ENCODE results near the gene CHRNA4.

The CHRNA4 gene

DNA sequence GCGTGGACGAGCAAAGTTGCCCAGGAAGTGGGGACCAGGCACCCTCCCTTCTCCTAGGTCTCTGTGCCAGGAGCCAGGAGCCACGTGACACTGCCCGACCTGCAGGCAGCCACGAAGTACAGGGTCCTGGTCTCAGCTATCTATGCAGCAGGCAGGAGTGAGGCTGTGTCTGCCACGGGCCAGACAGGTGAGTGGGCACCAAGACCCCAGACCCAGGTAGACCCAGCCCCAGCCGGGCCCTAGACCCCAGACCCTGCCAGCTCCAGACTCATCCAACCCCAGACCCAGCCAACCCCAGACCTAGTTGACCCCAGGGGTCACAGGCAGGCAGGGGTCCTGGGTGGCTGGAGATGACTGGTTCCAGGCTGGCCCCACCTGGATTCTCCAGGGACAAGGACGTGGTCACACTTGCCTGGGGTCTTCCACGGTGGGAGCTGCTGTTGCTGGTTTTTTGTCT, 47.1 kb downstream of the CHRNA4 start:
- TF ChIP-seq, protein P1, sequence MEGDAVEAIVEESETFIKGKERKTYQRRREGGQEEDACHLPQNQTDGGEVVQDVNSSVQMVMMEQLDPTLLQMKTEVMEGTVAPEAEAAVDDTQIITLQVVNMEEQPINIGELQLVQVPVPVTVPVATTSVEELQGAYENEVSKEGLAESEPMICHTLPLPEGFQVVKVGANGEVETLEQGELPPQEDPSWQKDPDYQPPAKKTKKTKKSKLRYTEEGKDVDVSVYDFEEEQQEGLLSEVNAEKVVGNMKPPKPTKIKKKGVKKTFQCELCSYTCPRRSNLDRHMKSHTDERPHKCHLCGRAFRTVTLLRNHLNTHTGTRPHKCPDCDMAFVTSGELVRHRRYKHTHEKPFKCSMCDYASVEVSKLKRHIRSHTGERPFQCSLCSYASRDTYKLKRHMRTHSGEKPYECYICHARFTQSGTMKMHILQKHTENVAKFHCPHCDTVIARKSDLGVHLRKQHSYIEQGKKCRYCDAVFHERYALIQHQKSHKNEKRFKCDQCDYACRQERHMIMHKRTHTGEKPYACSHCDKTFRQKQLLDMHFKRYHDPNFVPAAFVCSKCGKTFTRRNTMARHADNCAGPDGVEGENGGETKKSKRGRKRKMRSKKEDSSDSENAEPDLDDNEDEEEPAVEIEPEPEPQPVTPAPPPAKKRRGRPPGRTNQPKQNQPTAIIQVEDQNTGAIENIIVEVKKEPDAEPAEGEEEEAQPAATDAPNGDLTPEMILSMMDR (IDR thresholded peaks at IDR 0.05; ENCODE audit: insufficient read depth, low read length, poor library complexity, severe bottlenecking) = no peak
- H3K27me3 ChIP-seq (replicated peaks; ENCODE audit: control insufficient read depth, insufficient read depth, low read length) = no peaks in the 10 kb centered on the region; the same call in 1 of the 2 replicates
- no peaks in the 10 kb centered on the region for H3K36me3 ChIP-seq (ENCODE audit: control insufficient read depth, insufficient read depth, low read length)
- H3K4me3 ChIP-seq (replicated peaks; ENCODE audit: low read depth, low read length) = no peak overlapping the region
- no peak for DNase-seq (ENCODE audit: extremely low read depth, insufficient read length)

DNA sequence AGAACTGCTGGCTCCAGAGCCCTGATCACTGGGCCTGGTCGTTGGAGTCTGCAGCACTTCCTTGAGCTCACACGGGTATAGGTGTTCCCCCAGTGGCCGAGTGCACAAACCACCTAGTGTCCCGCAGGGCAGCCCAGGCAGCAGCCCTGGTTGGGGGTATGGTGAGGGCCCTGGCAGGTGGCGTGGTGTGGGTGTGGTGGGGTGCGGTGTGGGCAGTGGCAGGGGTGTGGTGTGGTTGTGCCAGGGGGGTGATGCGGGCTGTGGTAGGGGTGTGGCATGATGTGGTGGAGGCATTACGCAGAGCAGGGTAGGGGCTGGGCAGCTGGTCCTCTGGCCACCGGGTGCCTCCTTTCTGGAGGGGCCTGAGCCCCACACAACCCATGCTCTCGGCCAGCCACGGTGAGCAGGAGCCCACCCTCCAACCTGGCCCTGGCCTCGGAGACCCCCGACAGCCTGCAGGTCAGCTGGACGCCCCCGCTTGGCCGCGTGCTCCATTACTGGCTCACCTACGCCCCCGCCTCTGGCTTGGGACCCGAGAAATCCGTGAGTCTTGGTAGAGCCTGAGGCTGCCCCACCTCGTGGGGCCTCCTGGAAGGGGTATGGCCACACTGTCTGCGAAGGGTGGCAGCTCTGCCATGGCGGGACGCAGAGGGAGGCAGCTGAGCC, 47.7 kb downstream of the CHRNA4 start:
- DNase-seq (ENCODE audit: extremely low read depth, insufficient read length) = no peak
- TF ChIP-seq, protein P1 (IDR thresholded peaks at IDR 0.05; ENCODE audit: insufficient read depth, low read length, poor library complexity, severe bottlenecking) = no peak
- H3K4me3 ChIP-seq (replicated peaks; ENCODE audit: low read depth, low read length) = no peak overlapping the region
- H3K27me3 ChIP-seq (replicated peaks; ENCODE audit: control insufficient read depth, insufficient read depth, low read length) = no peaks in the 10 kb centered on the region; the same call in 1 of the 2 replicates
- H3K36me3 ChIP-seq (ENCODE audit: control insufficient read depth, insufficient read depth, low read length) = no peaks in the 10 kb centered on the region

DNA sequence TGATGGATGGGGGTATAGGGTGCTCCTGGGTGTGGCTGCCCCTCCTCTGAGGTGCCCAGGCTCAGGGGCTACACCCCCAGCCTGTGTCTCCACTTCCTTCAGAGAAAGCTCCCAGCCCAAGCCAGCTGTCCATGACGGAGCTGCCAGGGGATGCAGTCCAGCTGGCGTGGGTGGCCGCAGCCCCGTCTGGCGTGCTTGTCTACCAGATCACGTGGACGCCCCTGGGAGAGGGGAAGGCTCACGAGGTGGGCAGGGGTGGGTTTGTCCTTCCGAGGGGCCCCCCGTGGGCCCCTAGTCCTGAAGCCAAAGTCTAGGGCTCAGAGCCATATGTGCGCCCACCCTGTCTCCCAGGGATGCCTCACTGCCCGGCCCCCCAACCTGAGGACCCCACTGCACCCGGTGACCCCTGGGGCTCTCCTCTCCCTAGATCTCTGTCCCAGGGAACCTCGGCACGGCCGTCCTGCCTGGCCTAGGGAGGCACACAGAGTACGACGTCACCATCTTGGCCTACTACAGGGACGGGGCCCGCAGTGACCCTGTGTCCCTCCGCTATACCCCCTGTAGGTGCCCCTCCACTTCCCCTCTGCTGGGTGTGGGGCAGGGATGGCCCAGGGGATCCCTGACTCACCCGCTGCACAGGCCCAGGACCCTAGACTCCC, 48.3 kb downstream of the CHRNA4 start:
- Histone ChIP-seq H3K27me3 (replicated peaks; ENCODE audit: control insufficient read depth, insufficient read depth, low read length) (no peaks in the 10 kb centered on the region; the same call in 1 of the 2 replicates), H3K36me3 (ENCODE audit: control insufficient read depth, insufficient read depth, low read length) (no peaks in the 10 kb centered on the region), H3K4me3 (replicated peaks; ENCODE audit: low read depth, low read length) (no peak overlapping the region)
- TF ChIP-seq, protein P1 (IDR thresholded peaks at IDR 0.05; ENCODE audit: insufficient read depth, low read length, poor library complexity, severe bottlenecking) = no peak
- DNase-seq (ENCODE audit: extremely low read depth, insufficient read length) = no peak

DNA sequence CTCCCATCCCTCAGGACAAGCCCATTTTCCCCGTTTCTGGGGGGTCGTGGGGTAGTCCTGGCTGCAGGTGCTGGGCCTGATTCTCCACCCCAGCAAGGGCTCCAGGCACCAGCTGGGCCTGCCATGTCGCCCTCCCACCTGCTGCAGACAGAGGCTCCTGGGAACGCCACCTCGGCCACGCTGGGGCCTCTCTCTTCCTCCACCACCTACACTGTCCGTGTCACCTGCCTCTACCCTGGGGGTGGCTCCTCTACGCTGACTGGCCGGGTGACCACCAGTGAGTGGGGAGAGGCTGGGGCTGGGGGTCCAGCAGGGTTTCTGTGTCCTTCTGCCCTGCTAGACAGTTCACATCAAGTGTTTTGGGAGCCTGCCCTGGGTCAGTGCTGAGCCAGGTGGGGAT, 48.9 kb downstream of the CHRNA4 start:
- H3K36me3 ChIP-seq (ENCODE audit: control insufficient read depth, insufficient read depth, low read length) = no peaks in the 10 kb centered on the region
- TF ChIP-seq, protein P1 (IDR thresholded peaks at IDR 0.05; ENCODE audit: insufficient read depth, low read length, poor library complexity, severe bottlenecking) = no peak
- no peak overlapping the region for H3K4me3 ChIP-seq (replicated peaks; ENCODE audit: low read depth, low read length)
- H3K27me3 ChIP-seq (replicated peaks; ENCODE audit: control insufficient read depth, insufficient read depth, low read length) = no peaks in the 10 kb centered on the region; the same call in 1 of the 2 replicates
- no peak for DNase-seq (ENCODE audit: extremely low read depth, insufficient read length)

DNA sequence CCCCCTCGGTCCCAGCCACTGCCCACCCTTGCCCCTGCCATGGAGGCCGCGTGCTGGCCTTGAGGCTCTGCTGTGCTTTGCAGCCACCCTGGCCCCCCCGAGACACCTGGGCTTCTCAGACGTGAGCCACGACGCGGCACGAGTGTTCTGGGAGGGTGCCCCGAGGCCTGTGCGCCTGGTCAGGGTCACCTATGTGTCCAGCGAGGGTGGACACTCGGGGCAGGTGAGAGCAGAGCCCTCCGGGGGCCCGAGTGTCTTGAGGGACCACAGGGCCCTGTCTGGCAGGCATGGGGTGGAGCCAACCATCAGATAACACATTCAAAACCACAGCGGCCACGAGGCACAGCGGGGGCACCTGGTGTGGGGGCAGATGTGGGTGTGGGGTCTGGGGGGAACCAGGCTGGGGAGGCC, 49.3 kb downstream of the CHRNA4 start:
- TF ChIP-seq, protein P1 (IDR thresholded peaks at IDR 0.05; ENCODE audit: insufficient read depth, low read length, poor library complexity, severe bottlenecking) = no peak
- DNase-seq (ENCODE audit: extremely low read depth, insufficient read length) = no peak
- Histone ChIP-seq H3K36me3 (ENCODE audit: control insufficient read depth, insufficient read depth, low read length) (no peaks in the 10 kb centered on the region), H3K27me3 (replicated peaks; ENCODE audit: control insufficient read depth, insufficient read depth, low read length) (no peaks in the 10 kb centered on the region; the same call in 1 of the 2 replicates), H3K4me3 (replicated peaks; ENCODE audit: low read depth, low read length) (no peak overlapping the region)
